Keratinocyte (primary cell): ENCODE measurements around the gene SFTPA2. TPM values are rescaled to one million over a fixed set of nuclear protein-coding genes. Genes with fewer than 3 reads are reported as not detected.
"Not testable (repeated sequence)": the region's sequence is repeated elsewhere in the genome, so short reads cannot be mapped to it uniquely, and the experiment has no call there.

Source experiments
- DNase-seq: peaks from one replicate; pipeline ENCODE4 v3.0.0-alpha.2; 2011; ENCODE audit warnings: low read depth, missing footprints, low spot score
- FAIRE-seq: peaks from 2 replicates; lab custom pipeline; 2011; peaks lifted over from hg19 to GRCh38; lab: Jason Lieb, UNC
- H2AFZ ChIP-seq: 2 replicates; pipeline ENCODE4 v1.6.0; 2012; ENCODE audit warnings: low read length, control low read depth, inconsistent platforms; ENCODE audit not compliant: control insufficient read depth
- H3K27ac ChIP-seq: 2 replicates; pipeline ENCODE4 v1.5.1; 2011; ENCODE audit warnings: low read length; ENCODE audit not compliant: control insufficient read depth, insufficient read depth
- H3K27me3 ChIP-seq: 3 replicates; pipeline ENCODE4 v1.6.0; 2011; ENCODE audit warnings: low read length; ENCODE audit not compliant: control insufficient read depth, insufficient read depth; ENCODE audit errors: extremely low read depth
- H3K36me3 ChIP-seq, 2 experiments: 2 replicates in 1 of 2; 3 replicates in 1 of 2; pipeline ENCODE4 v1.5.1; 2011; ENCODE audit warnings: low read length in 2 of 2, mild to moderate bottlenecking in 1 of 2; ENCODE audit not compliant: control insufficient read depth in 2 of 2, insufficient read depth in 2 of 2; ENCODE audit errors: extremely low read depth in 1 of 2
- H3K4me1 ChIP-seq: 3 replicates; pipeline ENCODE4 v1.5.1; 2011; ENCODE audit warnings: low read length; ENCODE audit not compliant: control insufficient read depth, insufficient read depth; ENCODE audit errors: extremely low read depth
- H3K4me2 ChIP-seq: 3 replicates; pipeline ENCODE4 v1.6.0; 2011; ENCODE audit warnings: low read depth, low read length; ENCODE audit not compliant: control insufficient read depth, insufficient read depth; ENCODE audit errors: extremely low read depth
- H3K4me3 ChIP-seq, 3 experiments: fragments of 200-600 bp in 1 of 3; sonication (generic) in 1 of 3; 2 replicates in 2 of 3; 3 replicates in 1 of 3; pipeline ENCODE4 v1.5.1; 2011 to 2016; ENCODE audit warnings: low read length in 3 of 3, mild to moderate bottlenecking in 3 of 3, control low read depth in 2 of 3, inconsistent platforms in 1 of 3, low read depth in 1 of 3, mixed read lengths in 1 of 3, mixed run types in 1 of 3, moderate library complexity in 1 of 3; ENCODE audit not compliant: control insufficient read depth in 2 of 3, insufficient read depth in 2 of 3; ENCODE audit errors: extremely low read depth in 1 of 3
- H3K79me2 ChIP-seq: 2 replicates; pipeline ENCODE4 v1.6.0; 2012; ENCODE audit warnings: low read length; ENCODE audit not compliant: control insufficient read depth, insufficient read depth
- H3K9ac ChIP-seq: 3 replicates; pipeline ENCODE4 v1.6.0; 2011; ENCODE audit warnings: low read length; ENCODE audit not compliant: control insufficient read depth, insufficient read depth; ENCODE audit errors: extremely low read depth
- H3K9me1 ChIP-seq: 3 replicates; pipeline ENCODE4 v1.6.0; 2011; ENCODE audit warnings: low read length; ENCODE audit not compliant: control insufficient read depth, insufficient read depth; ENCODE audit errors: extremely low read depth
- H3K9me3 ChIP-seq: 2 replicates; pipeline ENCODE4 v1.5.1; 2012; ENCODE audit warnings: low read depth, low read length; ENCODE audit not compliant: control insufficient read depth
- H4K20me1 ChIP-seq: 3 replicates; pipeline ENCODE4 v1.6.0; 2011; ENCODE audit warnings: low read length; ENCODE audit not compliant: control insufficient read depth, insufficient read depth; ENCODE audit errors: extremely low read depth
- dilution Hi-C: fragments of 300-500 bp; cut with MboI; formaldehyde crosslinking; loops from one replicate; pipeline ENCODE4 v1.7.0; 2020; ENCODE audit warnings: low sequenced_read_pairs; ENCODE audit not compliant: extremely low pct_ligation_motif_present
- polyA plus RNA-seq, 5 experiments: library from polyadenylated mRNA; depleted of rRNA in 3 of 5; stranded (reverse) in 3 of 5; stranded (forward) in 1 of 5; unstranded in 1 of 5; fragments of >200 nt; gene quantifications; 1 replicate in 1 of 5; 2 replicates in 3 of 5; 3 replicates in 1 of 5; pipeline versions ENCODE4 v1.2.1 to v1.2.3, GENCODE V29; 2011 to 2012; ENCODE audit warnings: missing spikeins in 2 of 5, low read depth in 1 of 5, low replicate concordance in 1 of 5

Gene SFTPA2
- polyA plus RNA-seq, 1 donor (not counting 4 experiments of a cell fraction or from before 2014, with no cell fraction given) = not detected

- H4K20me1 ChIP-seq, H3K36me3 ChIP-seq, DNase-seq, dilution Hi-C loops, H3K4me1 ChIP-seq, H3K4me3 ChIP-seq, H3K9me3 ChIP-seq, H2AFZ ChIP-seq, FAIRE-seq, H3K27ac ChIP-seq, H3K9ac ChIP-seq, H3K4me2 ChIP-seq, H3K9me1 ChIP-seq, H3K79me2 ChIP-seq: not testable (repeated sequence)
- peaks cover 12% of the 10 kb centered on the region for H3K27me3 ChIP-seq
These were observed 50.2 kb downstream of the SFTPA2 start for GRCh38 chr10:79509934-79510508.

GRCh38 chr10:79509306-79509933 lies 50.8 kb downstream of the SFTPA2 start:
- H3K4me3 ChIP-seq, H3K4me1 ChIP-seq, H3K36me3 ChIP-seq, dilution Hi-C loops, H3K9me3 ChIP-seq, DNase-seq, H3K27ac ChIP-seq, H3K4me2 ChIP-seq, H3K79me2 ChIP-seq, H3K9me1 ChIP-seq, H2AFZ ChIP-seq, H4K20me1 ChIP-seq, H3K9ac ChIP-seq: not testable (repeated sequence)
- peak; percentile 52 for FAIRE-seq
- H3K27me3 ChIP-seq = peaks cover 12% of the 10 kb centered on the region

GRCh38 chr10:79508245-79508644 lies 52.0 kb downstream of the SFTPA2 start:
- H3K4me2 ChIP-seq, H4K20me1 ChIP-seq, H3K4me3 ChIP-seq, H3K79me2 ChIP-seq, dilution Hi-C loops, H2AFZ ChIP-seq, DNase-seq, H3K27ac ChIP-seq, H3K9me3 ChIP-seq, H3K36me3 ChIP-seq, H3K9me1 ChIP-seq, H3K4me1 ChIP-seq, H3K9ac ChIP-seq: not testable (repeated sequence)
- FAIRE-seq = peak; percentile 46
- peaks cover 12% of the 10 kb centered on the region for H3K27me3 ChIP-seq
